Measurements from ENCODE around the gene TTC9.

Gene TTC9

DNA sequence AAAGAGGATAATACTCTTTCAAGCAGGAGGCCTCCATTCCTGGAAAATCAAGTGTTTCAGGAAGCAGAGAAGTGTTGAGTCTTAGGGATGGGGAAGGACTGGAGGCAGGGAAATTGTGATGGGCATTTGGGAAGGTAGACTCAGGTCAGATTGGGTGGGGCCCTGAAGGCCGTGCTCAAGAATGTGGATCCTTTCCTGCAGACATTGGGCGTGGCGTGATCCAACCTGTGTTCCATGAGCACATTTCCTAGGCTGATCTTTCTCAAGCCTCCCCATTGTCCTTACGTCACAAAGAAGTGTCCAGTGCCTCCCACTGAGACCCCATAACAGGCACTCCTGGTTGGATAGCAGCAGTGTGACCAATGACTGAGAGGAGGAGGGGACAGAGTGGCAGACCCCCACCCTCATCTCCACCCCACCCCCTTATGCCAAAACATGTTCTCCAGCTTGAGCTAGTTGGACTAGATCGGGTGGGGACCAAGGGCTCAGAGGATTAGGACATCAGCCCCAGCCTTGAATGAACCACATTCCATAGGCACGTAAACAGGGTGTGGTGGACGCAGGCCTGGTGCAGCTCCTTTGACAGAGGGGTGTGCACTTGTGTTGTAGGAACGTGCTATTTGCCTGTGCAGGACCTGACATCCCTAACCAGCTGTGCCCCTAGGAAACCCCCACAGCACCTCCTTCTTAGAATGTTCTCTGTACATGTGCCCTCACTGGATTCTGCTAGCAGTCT, 76.8 kb downstream of the TTC9 start:
- no peak for DNase-seq

DNA sequence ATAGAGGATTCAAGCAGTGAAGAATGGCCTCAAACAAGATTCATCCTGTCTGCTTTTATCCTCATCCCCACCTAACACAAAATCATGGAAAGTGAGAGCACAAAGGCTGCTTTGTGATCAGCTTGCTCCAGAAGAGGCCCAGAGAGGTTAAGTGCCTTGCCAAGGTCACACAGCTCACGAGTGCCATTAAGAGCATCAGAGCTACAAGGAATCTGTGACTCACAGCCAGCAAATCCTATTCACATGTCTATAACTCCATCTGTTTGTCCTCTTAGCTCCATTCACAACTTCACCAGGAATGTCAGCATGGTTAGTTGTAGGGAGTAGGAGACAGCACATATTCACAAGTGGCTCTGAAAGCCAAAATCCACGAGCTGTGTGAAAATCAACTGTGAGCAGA, 79.8 kb downstream of the TTC9 start:
- DNase-seq, result no peak

DNA sequence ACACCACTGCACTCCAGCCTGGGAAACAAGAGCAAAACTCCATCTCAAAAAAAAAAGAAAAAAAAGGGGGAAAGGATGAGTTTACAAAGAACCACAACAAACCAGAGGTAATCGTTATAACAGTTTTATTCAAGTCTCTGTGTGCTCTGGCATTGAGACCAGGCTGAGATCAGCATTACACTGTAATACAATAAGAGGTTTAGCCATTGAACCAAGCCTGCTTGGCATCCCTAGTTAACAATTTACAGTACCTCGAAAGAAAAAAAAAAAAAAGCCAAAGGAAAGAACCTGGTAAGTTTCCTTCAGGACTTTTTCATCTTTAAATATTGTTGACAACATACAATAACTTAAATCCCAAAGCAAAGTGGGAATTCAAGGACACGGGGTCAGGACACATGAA, 80.7 kb downstream of the TTC9 start:
- DNase-seq, result no peak

DNA sequence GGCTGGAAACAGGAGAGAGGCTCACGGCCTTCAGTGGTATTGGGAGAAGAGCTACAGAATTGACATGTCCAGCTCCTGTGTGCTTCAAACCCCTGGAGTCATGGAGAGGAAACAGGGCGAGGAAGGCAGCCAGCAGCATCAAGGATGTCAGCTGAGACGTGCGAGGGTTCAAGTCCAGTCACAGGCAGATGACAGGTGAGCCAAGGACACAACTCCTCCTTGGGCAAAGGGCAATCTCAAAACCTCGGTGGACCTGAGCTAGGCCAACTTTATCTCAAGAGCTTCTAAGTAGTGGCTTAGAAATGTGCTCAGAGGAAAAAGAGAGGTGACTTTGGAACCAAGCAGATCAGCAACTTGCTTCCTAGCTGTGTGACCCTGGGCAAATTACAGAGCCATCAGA, 81.6 kb downstream of the TTC9 start:
- DNase-seq, result no peak

DNA sequence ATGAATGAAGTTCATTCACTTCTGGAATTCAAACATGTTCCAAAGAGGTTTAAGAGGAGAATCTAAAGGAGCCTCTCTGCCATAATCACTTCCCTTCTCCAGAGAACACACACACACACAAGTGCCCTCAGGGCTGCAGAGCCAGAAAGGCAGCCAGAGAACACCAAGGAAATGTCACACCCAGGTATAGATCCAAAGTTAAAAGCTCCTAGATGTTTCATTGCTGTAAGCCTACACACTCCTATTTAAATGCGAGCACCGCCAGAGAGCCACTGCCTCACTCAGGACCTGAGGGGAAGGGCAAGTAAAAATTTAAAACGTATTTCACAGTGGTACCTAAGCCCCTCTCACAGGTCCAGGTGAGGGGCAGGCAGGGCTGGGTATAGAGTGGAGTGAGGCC, 82.4 kb downstream of the TTC9 start:
- DNase-seq, result no peak

DNA sequence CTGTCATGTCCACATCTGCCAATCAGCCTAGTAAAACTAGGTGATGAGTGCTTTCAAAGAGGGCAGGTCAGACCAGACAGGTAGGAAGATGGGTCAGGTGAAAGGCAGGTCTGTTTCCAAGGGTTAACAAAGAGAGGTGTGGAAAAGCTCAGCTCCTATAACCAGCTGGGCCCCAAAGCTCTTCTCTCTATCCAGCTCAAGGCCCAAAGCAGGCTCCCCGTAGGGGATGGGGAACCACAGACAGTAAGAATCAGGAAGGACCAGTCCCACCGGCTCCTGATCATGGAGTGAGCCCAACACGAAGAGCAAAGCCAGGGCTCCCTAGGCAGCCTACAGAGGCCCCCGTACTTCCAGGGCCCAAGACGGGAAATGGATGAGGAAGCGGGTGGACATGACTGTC, 83.2 kb downstream of the TTC9 start:
- no peak for DNase-seq

Measured in NK-92 treated with Interleukin-12 subunit alpha and Interleukin-12 subunit beta, amount 100 ng/mL, for 24 hours (cell line).